ENCODE measurements around the gene ZNF75A.
A peak's percentile ranks its signal among the peaks of the same experiment; 100 is the strongest.

ZNF75A gene

DNA sequence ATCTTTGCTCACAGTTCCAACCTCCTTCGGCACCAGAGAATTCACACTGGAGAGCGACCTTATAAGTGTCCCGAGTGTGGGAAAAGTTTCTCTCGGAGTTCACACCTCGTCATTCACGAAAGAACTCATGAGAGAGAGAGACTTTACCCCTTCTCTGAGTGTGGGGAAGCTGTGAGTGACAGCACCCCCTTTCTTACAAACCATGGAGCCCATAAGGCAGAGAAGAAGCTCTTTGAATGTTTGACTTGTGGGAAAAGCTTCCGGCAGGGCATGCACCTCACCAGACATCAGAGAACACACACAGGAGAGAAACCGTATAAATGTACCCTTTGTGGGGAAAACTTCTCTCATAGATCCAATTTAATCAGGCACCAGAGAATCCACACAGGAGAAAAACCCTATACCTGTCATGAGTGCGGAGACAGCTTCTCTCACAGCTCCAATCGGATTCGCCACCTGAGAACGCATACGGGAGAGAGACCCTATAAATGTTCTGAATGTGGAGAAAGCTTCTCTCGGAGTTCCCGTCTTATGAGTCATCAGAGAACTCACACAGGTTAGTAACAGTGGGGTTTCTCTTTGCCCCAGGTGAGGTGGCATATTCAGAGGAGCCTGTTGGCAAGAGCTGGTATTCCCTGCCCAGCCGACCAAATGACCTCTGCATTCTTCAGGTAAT is 15.2 kb upstream of the ZNF75A start:
- no peak for DNase-seq

DNA sequence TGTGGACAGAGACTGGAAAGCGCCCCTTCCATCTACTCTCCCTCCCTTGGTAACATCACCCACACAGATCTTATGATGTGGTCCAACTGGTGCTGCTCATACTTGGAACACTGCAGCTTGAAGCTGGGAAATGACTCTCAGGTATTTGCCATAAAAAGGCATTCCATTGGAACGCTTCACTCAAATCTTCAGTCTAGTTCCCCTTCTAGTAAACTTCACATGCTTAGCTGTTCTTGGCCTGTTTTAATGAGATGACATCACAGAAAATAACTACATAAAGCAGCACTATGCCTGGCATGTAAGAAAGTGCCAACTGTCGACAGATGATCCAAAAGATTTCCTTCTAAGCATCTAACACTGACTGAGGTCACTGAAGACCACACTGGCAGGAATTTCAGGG is 12.7 kb upstream of the ZNF75A start:
- no peak for DNase-seq

DNA sequence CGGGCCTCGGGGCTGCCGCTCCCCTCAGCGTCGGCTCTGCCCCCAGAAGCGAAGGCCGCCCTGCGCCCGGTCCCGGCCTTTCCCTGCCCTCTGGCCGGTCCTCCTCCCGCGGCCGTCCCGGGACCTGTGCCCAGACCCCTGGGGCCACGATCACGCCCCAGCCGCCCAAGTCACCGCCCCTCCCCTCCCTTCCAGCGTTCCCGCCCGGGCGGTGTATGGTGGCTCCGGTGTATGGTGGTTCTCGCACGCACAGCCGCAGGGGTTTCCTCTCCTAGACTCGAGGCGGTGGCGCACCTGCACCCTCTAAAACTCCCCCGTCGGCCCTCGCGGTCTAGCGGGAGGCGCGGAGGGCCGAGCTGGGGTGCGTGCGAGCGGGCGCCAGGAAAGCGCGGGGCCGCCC is 10.1 kb upstream of the ZNF75A start:
- DNase-seq, result no peak

DNA sequence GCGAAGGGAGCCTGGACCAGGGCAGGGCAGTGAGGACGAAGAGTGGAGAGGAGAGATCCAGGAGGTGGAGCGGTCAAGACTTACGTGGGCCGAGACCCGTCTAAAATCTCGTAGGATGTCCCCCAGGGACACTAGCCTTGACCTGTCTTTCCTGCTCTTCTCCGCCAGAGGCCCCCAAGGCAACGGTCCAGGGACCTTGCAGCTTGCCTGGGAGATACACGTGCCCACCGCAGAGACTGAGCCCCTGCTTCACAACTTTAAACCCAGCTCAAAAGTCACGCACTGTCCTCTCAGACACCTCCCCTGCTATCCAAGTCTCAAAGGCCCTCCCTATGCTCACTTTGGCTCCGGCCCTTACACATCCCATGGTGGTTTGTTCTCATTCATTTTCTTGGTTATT is 9.5 kb upstream of the ZNF75A start:
- DNase-seq, result no peak

DNA sequence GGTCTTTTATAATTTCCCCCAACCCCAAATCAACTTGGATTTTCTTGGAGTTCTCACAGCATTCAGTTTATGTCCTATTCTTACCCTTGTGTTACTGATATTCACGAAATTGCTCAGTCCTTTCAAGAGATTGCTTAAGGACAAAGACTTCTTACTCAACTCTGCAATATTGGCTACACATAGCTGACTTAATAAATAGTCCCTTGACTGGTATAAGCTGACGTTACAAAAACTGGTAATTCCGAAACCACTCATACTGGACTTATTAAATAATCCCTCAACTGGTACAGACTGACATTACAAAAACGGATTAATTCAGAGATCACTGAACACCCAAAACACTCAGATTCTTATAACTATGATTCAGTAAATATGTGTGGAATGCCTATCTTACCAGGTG is 927 bp upstream of the ZNF75A start:
- DNase-seq, result no peak

DNA sequence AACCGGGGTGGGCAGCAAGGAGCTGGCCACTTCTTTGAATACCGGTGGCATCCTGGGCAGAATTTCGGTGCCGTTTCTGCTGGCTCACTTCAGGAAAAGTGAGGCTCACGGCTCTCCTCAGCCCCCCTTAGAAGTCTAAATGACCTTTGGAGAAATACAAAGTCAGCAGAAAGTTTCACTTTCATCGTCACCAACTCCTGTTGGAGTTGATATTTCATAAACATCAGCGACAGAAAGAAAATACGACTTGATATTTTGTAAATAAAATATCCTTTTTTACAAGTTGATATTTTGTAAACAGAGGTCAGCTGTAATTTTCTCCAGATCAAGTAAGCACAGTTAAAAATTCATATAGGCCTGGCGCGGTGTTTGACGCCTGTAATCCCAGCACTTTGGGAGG is 781 bp downstream of the ZNF75A start:
- DNase-seq, result no peak

DNA sequence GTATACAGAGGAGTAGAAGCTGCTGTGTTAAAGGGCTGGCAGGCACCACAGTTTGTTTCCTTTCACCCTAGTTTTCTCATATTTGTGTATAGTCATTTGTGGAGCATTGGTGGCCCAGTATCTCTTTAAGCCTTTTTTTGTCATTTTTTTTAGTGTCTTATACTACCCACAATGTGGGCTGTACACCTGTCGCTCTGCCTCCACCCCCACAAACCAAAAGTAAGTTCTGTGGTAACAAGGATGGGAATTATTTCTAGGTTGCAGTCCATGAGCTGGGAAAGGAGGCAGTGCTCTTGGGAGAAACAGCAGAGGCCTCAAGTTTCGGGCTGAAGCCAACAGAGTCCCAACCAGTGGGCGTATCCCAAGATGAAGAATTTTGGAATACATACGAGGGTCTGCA is 6.2 kb downstream of the ZNF75A start:
- no peak for DNase-seq

DNA sequence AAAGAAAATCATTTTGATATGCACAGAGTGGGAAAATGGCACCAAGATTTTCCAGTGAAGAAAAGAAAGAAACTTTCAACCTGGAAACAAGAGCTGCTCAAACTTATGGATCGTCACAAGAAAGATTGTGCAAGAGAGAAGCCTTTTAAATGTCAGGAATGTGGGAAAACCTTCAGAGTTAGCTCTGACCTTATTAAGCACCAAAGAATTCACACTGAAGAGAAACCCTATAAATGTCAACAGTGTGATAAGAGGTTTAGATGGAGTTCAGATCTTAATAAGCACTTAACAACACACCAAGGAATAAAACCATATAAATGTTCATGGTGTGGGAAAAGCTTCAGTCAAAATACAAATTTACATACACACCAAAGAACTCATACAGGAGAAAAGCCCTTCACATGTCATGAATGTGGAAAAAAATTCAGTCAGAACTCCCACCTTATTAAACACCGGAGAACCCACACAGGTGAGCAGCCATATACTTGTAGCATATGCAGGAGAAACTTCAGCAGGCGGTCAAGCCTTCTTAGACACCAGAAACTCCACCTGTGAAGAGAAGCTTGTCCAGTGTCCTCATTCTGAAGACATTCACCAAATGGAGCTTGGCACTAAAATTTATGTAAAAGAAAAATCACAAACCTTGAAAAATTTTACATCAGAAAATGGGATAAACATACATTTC is 12.2 kb downstream of the ZNF75A start:
- no peak for DNase-seq

DNA sequence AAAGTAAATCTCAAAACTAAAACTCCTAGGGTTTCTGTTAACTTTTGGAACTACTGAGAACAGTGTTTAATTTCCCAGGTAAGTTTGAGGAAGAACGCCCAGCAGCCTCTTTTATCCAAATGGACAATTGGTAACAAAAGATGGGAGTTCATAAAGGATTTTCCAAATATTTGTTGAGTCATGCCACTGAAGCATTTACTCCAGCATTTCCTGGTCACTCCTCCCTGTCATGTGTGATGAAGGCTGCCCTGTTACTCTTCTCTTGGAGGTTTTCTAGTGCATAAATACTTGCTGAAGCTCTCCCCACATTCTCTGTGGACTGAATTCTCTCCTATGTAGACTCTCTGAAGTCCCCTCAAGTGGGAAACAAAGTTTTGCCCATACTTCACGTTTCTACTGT is 16.5 kb downstream of the ZNF75A start:
- DNase-seq, result no peak

DNA sequence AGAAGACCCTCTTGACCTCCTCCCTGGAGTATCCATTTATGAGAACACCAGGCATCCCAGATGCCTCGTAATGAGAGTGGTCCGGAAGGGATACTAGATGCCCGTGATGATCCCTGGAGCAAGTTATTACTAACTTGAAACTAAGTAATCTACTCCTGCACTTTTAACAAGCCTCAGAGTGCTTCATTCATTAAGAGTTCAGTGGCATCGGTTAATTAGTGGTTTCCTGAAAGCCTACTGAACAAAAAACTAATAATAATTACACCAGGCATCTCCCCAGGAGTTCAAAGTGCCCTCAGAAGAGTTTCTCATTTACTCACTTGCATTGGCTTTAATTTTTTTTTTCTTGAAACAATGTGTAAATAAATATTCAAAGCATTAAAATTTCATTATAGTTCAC is 22.2 kb downstream of the ZNF75A start:
- no peak for DNase-seq

DNA sequence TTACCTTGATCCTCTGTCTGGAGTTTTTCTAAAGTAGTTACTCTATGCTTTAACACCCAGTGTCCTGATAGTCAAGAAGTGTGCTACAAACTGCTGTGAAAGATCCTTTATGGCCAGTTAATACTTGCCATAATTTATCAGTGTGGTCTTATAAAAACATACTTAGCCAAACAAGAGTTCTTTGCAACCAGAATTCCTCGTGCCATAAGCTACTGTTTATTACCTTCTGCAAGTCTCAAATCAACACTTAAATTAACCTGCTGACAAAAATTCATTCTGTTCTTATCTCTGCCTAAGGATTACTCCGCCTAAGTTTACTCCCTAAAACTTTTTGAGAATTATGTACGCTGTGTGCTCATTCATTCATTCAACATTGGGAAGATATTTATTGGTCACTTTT is 22.8 kb downstream of the ZNF75A start:
- DNase-seq, result no peak

DNA sequence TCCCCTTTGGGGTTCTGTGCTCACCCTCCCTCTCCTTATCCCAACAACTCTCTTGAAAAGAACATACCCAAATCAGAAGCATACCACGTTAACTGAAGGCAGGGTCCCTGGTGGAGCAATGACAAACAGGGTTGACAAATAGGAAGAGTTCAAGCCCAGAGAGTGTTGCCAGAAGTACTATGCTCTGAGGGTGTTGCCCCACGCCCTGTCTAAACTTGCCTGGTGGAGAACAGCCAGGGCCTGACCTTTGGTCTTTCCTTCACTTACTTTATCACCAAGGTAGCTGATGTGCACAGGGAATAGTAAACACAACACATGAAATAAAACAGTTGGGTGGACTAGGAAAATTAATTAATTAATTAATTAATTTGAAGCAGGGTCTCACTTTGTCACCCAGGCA is 23.3 kb downstream of the ZNF75A start:
- DNase-seq, result no peak

DNA sequence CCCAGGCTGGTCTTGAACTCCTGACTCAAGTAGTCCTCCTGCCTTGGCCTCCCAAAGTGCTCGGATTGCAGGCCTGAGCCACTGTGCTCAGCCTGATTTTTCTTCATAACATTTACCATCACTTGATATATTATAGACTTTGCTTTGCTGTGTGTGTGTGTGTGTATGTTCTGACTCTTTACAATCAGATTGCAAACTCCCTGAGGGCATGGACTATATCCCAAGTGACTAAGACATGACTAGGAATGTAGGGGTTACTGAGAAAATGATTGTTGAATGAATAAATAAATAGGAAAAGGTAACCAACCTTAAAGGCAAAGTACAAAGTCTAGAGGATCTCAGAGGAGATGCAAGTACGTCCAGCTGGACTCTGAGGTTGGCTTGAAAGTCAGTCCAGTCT is 40.7 kb downstream of the ZNF75A start:
- DNase-seq, result no peak

DNA sequence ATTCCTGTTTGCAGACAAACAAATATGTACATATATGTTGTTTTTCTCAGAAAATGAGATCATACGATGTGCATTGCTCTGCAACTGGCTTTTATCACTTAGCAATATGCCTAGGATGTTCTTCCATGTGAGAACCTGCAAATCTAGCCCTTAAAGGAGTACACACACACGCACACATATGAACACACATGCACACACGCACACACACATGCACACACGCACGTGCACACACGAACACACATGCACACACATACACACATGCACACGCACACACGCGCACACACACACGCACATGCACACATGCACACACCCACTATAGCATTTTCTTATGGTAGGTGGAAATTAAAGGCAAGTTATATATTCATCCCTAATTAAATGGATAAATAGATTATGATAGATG is 42.3 kb downstream of the ZNF75A start:
- DNase-seq, result no peak

DNA sequence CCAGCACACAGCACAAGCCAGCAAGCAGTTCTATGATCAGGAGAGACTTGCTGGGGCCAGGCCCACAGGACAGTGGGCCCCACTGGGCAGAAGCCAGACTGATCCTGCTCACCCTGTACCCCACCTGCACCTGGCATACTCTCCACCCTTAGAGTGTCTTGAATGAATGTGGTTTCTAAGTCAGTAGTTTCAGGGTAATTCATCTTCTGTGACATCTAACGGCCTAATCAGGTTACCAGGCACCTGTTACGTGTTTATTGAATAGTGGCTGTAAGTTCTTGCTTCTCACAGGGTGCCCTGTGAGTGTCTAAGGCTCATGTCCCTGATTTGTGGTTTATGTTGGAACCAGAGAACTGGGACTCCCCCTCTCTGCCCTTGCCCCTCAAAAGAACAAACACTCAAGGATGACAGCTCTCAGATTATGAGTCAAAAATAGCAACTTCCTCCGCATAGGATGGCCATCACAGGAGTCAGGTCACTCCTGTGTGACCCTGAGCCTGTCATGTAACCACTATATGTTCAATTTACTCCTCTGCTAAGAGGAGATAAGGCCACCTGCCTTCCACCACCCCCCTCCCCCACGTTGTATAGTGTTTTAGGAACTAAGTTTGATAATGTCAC is 43.4 kb downstream of the ZNF75A start:
- no peak for DNase-seq

DNA sequence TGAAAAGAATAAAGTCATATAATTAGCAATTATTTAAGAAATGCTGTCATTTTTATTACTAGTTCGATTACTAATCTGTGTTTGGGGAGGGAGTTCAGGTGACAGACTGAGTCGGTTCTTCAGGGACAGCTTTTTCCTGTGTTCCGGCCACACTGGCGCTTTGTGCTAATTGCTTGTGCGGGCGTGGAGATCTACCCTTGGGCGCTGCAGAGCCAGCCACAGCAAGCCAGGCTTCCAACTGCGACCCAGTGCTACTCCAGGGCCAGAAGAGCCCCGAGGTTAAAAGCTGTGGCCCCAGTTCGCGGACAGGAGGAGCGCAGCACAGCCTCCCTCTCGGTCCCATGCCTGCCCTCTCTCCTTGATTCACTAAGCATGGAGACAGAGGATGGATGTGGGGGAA is 43.9 kb downstream of the ZNF75A start:
- no peak for DNase-seq

DNA sequence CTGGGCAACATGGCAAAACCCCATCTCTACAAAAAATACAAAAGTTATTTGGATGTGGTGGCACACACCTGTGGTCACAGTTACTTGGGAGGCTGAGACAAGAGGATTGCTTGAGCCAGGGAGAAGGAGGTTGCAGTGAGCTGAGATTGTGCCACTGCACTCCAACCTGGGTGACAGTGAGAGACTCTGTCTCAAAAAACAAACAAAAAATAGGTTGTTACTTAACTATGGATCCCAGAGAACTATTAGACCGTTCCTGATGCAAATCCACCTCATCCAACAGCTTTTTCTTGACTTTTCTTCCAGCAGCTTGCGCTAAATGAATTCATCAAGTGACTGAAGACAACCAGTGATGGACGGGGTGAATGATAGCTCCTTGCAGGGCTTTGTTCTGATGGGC is 50.3 kb downstream of the ZNF75A start, which contains the start of gene OR2C1:
TSS of gene OR2C1 (plus strand) at position 301 of the 400 bp plus-strand sequence. CDS start at position 353, 52 bp downstream.
- no peak for DNase-seq

DNA sequence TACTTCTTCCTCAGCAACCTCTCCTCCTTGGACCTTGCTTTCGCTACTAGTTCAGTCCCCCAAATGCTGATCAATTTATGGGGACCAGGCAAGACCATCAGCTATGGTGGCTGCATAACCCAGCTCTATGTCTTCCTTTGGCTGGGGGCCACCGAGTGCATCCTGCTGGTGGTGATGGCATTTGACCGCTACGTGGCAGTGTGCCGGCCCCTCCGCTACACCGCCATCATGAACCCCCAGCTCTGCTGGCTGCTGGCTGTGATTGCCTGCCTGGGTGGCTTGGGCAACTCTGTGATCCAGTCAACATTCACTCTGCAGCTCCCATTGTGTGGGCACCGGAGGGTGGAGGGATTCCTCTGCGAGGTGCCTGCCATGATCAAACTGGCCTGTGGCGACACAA is 50.8 kb downstream of the ZNF75A start:
- no peak for DNase-seq

DNA sequence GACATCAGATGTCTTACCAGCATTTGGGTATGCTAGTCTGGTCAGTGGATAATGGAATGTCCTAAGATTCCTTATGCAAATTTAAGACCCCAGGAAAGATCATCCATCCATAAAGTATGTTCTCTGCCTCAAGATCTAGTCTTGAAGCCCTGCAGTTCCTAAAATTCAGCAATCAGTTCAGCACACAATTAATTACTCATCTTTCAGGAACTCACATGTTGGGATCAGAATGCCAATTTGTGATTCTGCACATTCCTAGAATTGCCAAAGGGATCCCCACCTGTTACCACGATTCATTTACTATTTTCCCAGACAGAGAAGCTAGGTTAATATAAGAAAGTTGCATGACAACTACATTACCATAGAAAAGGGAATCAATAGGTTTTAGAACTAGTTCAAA is 53.6 kb downstream of the ZNF75A start:
- DNase-seq, result no peak

DNA sequence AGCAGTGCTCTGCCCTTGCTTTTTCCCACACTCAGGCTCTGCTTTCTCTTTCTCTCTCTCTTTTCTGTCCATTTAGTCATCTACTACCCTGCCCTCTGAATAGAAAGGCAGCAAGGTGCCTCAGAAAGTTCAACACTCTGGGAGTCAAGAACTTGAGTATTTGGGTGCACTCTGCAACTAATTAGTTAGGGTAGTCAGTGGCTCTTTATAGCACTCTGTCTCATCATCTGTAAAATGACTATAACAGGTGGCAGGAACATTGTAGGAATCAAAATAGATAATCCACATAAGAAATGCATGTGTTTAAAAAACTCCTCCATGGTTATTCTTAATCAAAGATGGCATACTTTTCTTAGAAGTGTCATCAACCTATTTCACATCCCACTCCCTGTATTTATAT is 57.6 kb downstream of the ZNF75A start:
- no peak for DNase-seq

DNA sequence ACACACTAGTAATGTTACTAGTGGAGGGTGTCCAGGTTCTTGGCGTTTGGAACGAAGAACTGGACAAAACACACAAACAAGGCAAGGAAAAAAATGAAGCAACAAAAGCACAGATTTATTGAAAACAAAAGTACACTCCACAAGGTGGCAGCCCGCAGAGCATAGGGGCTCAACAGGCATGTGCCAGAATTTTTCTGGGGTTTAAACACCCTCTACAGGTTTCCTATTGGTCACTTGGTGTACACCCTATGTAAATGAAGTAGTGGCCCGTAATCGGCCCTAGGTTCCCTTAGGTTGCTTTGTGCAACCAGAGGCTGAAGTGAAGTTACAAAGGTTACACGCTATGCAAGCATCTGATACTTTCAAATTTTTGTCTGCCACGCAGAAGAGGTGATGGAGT is 58.5 kb downstream of the ZNF75A start:
- no peak for DNase-seq

DNA sequence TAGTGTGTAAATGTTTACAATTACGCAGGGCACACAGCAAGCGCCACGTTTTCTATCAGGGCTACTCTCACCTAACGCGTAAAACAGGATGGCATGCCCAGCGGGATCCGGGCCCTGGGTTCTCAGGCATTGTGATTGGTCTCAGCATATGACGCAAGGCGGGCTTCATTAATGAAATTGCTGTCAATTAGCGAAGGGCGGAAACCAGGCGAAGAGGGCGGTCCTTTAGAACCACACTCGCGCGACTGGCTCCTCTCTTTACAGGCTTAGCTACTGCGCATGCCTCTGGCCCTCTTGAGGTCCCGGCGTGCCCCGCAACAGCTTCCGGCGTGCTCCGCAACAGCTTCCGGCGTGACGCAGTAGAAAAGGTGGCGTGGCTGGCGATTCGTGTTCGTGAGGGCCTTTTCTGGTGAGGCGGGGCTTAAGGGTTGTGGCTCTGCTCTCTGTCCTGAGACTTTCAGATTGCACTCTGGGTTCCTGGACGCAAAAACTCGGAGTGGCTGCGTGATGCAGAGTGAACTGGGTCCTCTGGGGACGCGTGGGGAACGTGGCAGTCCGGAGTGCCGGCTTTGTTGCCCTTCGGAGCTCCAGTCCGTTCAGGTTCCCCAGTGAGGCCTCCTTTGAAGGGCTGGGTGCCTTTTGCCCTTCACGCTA is 59.6 kb downstream of the ZNF75A start:
- peak; percentile 91 to 92 for DNase-seq
